Sigmoid colon (tissue), 4 donors: ENCODE measurements around the gene PNKP.

Source experiments
- CTCF ChIP-seq, 4 experiments: fragments of 450-650 bp in 3 of 4; fragments of 200-600 bp in 1 of 4; IDR thresholded peaks; one replicate each; pipeline ENCODE4 v1.5.1; 2016 to 2019; ENCODE audit warnings: antibody characterized with exemption in 4 of 4, mild to moderate bottlenecking in 3 of 4, moderate library complexity in 2 of 4
- EP300 ChIP-seq, 4 donors: sonication (generic); formaldehyde crosslinking; IDR thresholded peaks; one replicate each; pipeline ENCODE4 v1.6.1; 2017; ENCODE audit warnings: antibody characterized with exemption in 4 of 4
- POLR2A ChIP-seq, 2 donors: fragments of 450-650 bp; IDR thresholded peaks; one replicate each; pipeline ENCODE4 v1.6.1; 2016; ENCODE audit warnings: antibody characterized with exemption in 2 of 2, mild to moderate bottlenecking in 2 of 2, moderate library complexity in 2 of 2
- POLR2AphosphoS5 ChIP-seq, 4 donors: sonication (generic); formaldehyde crosslinking; IDR thresholded peaks; one replicate each; pipeline ENCODE4 v1.6.1; 2017; ENCODE audit warnings: antibody characterized with exemption in 4 of 4

GRCh38 chr19:49862391-49863253 is 4.8 kb downstream of the PNKP start:
- no peak for TF ChIP-seq CTCF (IDR thresholded peaks at IDR 0.05)
- TF ChIP-seq POLR2AphosphoS5 (IDR thresholded peaks at IDR 0.05), result no peak
- no peak for TF ChIP-seq POLR2A (IDR thresholded peaks at IDR 0.05)
- TF ChIP-seq EP300 (IDR thresholded peaks at IDR 0.05), result no peak
